ENCODE data around the gene TEX30.

GRCh38 chr13:102799426-102800144 lies 26.0 kb upstream of the TEX30 start:
- TF ChIP-seq CTCF (IDR thresholded peaks at IDR 0.05), result no peak
- TF ChIP-seq POLR2A (IDR thresholded peaks at IDR 0.05), result no peak
- no peak for TF ChIP-seq EP300 (IDR thresholded peaks at IDR 0.05)

Data from suprapubic skin (tissue), 3 donors.